Coronary artery (tissue), 2 donors: ENCODE data around the gene STUB1.

Experiments used
- DNase-seq: peaks from one replicate; pipeline ENCODE4 v3.0.0-alpha.2; 2017; ENCODE audit warnings: low spot score
- H3K27ac ChIP-seq, 2 donors: fragments of 200-600 bp; sonication (generic); one replicate each; pipeline ENCODE4 v1.5.1; 2016 to 2019
- H3K4me3 ChIP-seq: fragments of 200-600 bp; sonication (generic); 2 replicates; pipeline ENCODE4 v1.5.1; 2016; ENCODE audit warnings: mild to moderate bottlenecking, moderate library complexity
- TF ChIP-seq, protein P1 (sequence below): fragments of 200-600 bp; sonication (generic); IDR thresholded peaks from one replicate; pipeline ENCODE4 v1.5.1; 2019; ENCODE audit warnings: antibody characterized with exemption

The STUB1 gene

DNA sequence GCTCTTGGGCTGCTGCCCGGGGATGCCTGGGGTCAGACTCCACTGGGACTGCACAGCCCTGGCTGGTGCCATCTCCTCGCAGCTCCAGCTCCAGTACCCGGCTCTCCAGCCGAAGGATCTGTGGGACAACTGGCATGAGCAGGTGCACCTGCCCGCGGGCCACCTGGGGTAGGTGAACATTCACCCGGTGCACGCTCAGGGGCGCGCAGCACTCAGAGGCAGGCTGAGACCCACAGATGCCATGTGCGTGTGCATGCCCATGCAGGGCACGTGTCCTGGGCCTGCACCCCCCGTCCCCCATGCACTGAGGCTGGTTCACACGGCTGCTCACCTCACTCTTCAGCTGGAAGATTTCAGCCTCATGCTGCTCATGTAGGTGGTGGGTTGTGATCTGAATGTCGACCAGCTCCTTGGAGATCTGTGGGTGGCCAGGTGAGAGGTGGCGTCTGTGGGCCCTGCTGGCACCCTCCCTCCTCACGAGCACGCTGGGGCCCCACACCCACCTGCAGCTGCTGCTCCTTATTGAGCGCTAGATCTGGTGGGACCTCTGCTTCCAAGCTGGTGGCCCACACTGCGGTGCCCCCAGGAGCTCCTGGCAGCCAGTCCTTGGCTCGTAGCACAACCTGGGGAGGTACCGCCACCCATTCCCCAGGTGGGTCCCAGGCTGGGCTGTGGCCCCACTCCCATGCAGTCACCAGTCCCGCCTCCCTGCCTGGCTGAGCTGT, 45.4 kb downstream of the STUB1 start:
- no peak for DNase-seq
- no peak overlapping the region for H3K27ac ChIP-seq
- no peak overlapping the region for H3K4me3 ChIP-seq
- TF ChIP-seq, protein P1, sequence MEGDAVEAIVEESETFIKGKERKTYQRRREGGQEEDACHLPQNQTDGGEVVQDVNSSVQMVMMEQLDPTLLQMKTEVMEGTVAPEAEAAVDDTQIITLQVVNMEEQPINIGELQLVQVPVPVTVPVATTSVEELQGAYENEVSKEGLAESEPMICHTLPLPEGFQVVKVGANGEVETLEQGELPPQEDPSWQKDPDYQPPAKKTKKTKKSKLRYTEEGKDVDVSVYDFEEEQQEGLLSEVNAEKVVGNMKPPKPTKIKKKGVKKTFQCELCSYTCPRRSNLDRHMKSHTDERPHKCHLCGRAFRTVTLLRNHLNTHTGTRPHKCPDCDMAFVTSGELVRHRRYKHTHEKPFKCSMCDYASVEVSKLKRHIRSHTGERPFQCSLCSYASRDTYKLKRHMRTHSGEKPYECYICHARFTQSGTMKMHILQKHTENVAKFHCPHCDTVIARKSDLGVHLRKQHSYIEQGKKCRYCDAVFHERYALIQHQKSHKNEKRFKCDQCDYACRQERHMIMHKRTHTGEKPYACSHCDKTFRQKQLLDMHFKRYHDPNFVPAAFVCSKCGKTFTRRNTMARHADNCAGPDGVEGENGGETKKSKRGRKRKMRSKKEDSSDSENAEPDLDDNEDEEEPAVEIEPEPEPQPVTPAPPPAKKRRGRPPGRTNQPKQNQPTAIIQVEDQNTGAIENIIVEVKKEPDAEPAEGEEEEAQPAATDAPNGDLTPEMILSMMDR = no peak

DNA sequence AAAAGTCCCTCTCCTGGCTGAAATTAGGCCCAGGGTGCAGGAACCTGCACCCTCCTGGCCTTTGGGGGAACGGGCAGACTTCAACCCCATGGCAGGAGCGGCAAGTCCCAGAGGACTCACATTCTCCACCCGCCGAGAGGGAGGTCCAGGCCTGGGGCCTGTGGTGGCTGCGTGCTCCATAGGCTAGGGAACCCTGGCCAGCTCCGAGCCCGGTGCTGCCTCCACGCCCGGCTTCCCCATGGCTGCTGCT, 45.9 kb downstream of the STUB1 start:
- no peak for DNase-seq
- H3K4me3 ChIP-seq = peak overlapping the region; percentile 72
- TF ChIP-seq, protein P1 = no peak
- no peak overlapping the region for H3K27ac ChIP-seq

DNA sequence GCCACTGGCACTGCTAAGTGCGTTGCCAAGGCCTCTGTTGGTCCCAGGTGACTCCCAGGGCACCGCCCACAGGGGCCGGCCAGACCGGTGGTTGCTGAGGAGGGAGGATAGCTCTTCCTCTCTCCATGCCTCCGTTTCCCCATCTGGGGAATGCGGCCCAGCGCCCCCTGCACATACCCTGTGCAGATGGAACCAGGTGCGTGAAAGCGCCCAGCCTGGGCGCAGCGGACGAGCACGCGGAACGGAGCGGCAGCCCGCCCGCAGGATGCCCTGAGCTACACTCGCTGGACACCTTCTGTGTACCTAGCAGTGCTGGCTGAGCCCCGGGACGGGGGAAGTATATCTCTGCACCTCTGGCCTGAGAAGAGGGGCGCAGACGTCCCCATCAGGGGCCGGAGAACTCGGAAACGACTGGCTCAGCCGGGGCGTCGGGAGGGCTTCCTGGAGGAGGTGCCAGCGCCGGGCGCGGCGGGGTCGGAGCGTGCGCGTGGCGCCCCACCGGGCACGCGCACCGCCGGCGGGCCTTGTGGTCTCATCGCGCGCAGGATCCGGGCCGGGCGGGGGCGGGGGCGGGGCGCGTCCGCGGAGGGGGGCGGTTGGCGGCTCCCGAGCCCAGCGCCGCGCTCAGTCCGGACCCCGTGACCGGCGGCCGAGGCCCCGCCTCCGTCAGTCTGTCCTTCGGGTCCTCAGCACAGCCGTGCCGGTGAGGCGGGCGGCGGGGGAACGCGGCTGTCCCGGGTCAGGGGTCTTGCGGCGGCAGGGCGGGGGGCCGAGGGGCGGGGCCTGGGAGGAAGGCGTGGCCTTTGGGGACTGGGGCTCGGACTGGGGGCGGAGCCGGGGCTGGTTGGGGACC, 46.5 kb downstream of the STUB1 start, which contains the start of the genes CCDC78 and HAGHL:
Gene CCDC78 (minus strand): TSS at position 6 of the 853 bp plus-strand sequence. CDS start 76 bp downstream, outside the sequence.
Gene HAGHL (plus strand): TSS at position 669 of the 853 bp plus-strand sequence. CDS start 404 bp downstream, outside the sequence.
- H3K4me3 ChIP-seq = peak within 1 kb of the TSS; percentile 72
- TF ChIP-seq, protein P1 = no peak
- H3K27ac ChIP-seq = peak within 1 kb of the TSS in 1 of 2 donors; percentile 44
- DNase-seq = no peak

DNA sequence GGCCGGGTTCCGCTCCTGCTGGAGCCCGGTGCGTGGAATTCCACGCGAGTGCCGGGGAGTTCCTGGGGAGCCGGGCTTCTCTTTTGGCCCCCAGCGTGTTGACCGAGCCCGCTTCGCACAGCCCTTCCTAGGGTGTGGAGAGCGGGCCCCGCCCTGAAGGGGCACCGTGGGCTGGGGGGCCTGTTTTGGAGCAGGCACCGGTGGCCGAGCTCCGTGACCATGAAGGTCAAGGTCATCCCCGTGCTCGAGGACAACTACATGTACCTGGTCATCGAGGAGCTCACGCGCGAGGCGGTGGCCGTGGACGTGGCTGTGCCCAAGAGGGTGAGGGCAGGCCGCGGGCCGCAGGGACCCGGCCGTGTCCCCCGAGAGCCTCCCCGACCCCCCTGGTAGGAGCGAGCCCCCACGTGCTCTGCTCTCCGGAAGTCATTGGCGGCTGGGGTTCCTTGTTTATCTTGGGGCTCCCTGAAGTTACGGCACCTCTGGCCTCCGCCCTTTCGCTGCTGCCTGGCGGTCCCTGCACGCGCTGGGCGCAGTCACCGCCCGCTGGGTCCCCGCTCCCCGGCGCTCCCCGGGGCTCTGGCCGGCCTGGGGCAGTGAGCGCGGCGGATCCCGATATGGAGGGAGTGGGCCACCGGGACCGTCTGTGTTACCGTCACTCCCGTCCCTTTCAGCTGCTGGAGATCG, 47.2 kb downstream of the STUB1 start:
- H3K4me3 ChIP-seq = peak overlapping the region; percentile 72
- DNase-seq = no peak
- peak overlapping the region in 1 of 2 donors; percentile 44 for H3K27ac ChIP-seq
- TF ChIP-seq, protein P1 = no peak

DNA sequence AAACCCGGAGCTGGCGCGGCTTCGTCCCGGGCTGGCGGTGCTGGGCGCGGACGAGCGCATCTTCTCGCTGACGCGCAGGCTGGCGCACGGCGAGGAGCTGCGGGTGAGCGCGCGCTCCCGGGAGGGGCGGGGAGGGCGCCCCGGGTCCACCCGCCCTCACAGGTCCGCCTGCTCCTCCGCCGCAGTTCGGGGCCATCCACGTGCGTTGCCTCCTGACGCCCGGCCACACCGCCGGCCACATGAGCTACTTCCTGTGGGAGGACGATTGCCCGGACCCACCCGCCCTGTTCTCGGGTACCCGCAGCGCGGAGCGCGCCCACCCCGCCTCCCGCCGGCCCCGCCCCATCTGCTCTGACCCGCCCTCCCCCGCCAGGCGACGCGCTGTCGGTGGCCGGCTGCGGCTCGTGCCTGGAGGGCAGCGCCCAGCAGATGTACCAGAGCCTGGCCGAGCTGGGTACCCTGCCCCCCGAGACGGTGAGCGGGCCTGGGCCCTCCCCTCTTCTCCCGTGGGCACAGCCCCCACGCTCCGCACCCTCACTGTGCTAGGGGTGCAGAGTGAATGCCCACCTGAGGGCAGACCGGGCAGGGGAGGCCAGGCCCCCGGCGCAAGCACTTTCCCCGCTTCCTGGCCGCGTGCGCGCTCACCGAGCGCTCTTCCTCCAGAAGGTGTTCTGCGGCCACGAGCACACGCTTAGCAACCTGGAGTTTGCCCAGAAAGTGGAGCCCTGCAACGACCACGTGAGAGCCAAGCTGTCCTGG, 48.1 kb downstream of the STUB1 start:
- DNase-seq = no peak
- TF ChIP-seq, protein P1 = no peak
- H3K4me3 ChIP-seq = peak overlapping the region; percentile 72
- H3K27ac ChIP-seq = peak overlapping the region in 1 of 2 donors; percentile 44

DNA sequence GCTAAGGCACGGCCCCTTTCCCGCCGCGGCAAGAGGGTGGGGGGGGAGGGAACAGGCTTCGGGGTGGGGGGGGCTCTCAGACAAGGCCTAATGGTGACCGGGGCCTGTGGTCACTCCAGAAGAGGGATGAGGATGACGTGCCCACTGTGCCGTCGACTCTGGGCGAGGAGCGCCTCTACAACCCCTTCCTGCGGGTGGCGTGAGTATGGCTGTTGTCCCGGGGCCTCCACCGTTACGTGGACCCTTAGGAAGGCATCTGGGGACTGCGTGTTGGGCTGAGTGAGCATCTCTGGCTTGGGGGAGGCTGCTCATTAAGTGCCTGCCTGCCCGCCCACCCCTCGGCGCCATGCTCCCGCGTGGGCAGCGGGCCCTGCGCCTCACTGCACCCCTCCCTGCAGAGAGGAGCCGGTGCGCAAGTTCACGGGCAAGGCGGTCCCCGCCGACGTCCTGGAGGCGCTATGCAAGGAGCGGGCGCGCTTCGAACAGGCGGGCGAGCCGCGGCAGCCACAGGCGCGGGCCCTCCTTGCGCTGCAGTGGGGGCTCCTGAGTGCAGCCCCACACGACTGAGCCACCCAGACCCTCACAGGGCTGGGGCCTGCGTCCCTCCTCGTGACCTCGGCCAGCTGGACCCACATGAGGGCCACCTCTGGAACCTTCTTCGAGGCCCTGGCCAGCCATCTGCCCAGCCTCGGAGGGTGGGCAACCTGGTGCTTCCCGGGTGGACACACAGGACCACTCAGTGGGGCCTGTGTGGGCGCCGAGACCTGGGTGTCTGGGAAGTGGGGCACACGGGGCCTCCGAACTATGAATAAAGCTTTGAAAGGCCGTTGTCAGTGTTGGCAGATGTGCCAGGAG, 48.9 kb downstream of the STUB1 start:
- DNase-seq = no peak
- Histone ChIP-seq H3K27ac (no peak overlapping the region), H3K4me3 (peak overlapping the region; percentile 72)
- TF ChIP-seq, protein P1 = no peak
